Measurements from ENCODE around the gene RAP1GAP.
"Not testable (repeated sequence)": the region's sequence is repeated elsewhere in the genome, so short reads cannot be mapped to it uniquely, and the experiment has no call there.

Gene RAP1GAP

GRCh38 chr1:21674957-21675356 lies 5.8 kb upstream of the RAP1GAP start:
- DNase-seq = no peak

GRCh38 chr1:21673853-21674252 lies 4.7 kb upstream of the RAP1GAP start:
- DNase-seq = not testable (repeated sequence)

GRCh38 chr1:21673277-21673780 lies 4.2 kb upstream of the RAP1GAP start:
- DNase-seq = no peak

GRCh38 chr1:21672478-21673276 lies 3.5 kb upstream of the RAP1GAP start:
- DNase-seq = no peak

GRCh38 chr1:21671915-21672314 lies 2.8 kb upstream of the RAP1GAP start:
- DNase-seq = no peak

- DNase-seq = no peak
Observed at GRCh38 chr1:21670956-21671902, 2.1 kb upstream of the RAP1GAP start.

- DNase-seq = no peak
Observed at GRCh38 chr1:21670059-21670881, 1.1 kb upstream of the RAP1GAP start.

- DNase-seq = no peak
Observed at GRCh38 chr1:21668951-21669257, 253 bp downstream of the RAP1GAP start.

GRCh38 chr1:21668232-21668950 lies 766 bp downstream of the RAP1GAP start:
- no peak for DNase-seq

- DNase-seq = no peak
Observed at GRCh38 chr1:21667348-21668231, 1.6 kb downstream of the RAP1GAP start.

- no peak for DNase-seq
Observed at GRCh38 chr1:21666576-21667320, 2.4 kb downstream of the RAP1GAP start.

GRCh38 chr1:21665711-21666575 lies 3.2 kb downstream of the RAP1GAP start:
- DNase-seq = no peak

GRCh38 chr1:21664806-21665588 lies 4.2 kb downstream of the RAP1GAP start:
- no peak for DNase-seq

GRCh38 chr1:21663951-21664805 lies 5.0 kb downstream of the RAP1GAP start:
- no peak for DNase-seq

GRCh38 chr1:21663248-21663950 lies 5.8 kb downstream of the RAP1GAP start:
- DNase-seq = no peak

- no peak for DNase-seq
Observed at GRCh38 chr1:21662426-21663247, 6.5 kb downstream of the RAP1GAP start.
